ENCODE measurements around the gene ABI1.
"Not testable (repeated sequence)": the region's sequence is repeated elsewhere in the genome, so short reads cannot be mapped to it uniquely, and the experiment has no call there.

ABI1 gene

GRCh38 chr10:26860443-26861204, at the start of gene ABI1:
ABI1 (minus strand) TSS chr10:26860958; CDS start chr10:26860863, 95 bp downstream.
- peak; percentile 96 to 97 (median 97) for DNase-seq (ENCODE audit: low read depth in 3 of 3)

- DNase-seq (ENCODE audit: low read depth in 3 of 3): no peak
These were observed 49.0 kb upstream of the ABI1 start for GRCh38 chr10:26909753-26910152.

- not testable (repeated sequence) for DNase-seq (ENCODE audit: low read depth in 3 of 3)
These were observed 44.6 kb upstream of the ABI1 start for GRCh38 chr10:26905253-26905781.

GRCh38 chr10:26903431-26904217, 42.9 kb upstream of the ABI1 start:
- DNase-seq (ENCODE audit: low read depth in 3 of 3): no peak

GRCh38 chr10:26892306-26892923, 31.7 kb upstream of the ABI1 start:
- DNase-seq (ENCODE audit: low read depth in 3 of 3): not testable (repeated sequence)

GRCh38 chr10:26890956-26891355, 30.2 kb upstream of the ABI1 start:
- DNase-seq (ENCODE audit: low read depth in 3 of 3): peak; percentile 10 to 38 (median 29)

GRCh38 chr10:26887611-26888215, 27.0 kb upstream of the ABI1 start:
- no peak for DNase-seq (ENCODE audit: low read depth in 3 of 3)

- DNase-seq (ENCODE audit: low read depth in 3 of 3): no peak
These were observed 21.0 kb upstream of the ABI1 start for GRCh38 chr10:26881600-26882331.

GRCh38 chr10:26879744-26880143, 19.0 kb upstream of the ABI1 start:
- no peak for DNase-seq (ENCODE audit: low read depth in 3 of 3)

GRCh38 chr10:26870766-26871165, 10.0 kb upstream of the ABI1 start:
- DNase-seq (ENCODE audit: low read depth in 3 of 3): no peak

GRCh38 chr10:26869528-26869927, 8.8 kb upstream of the ABI1 start:
- peak in 1 of 3 donors; percentile 2 for DNase-seq (ENCODE audit: low read depth in 3 of 3)

GRCh38 chr10:26863351-26864076, 2.8 kb upstream of the ABI1 start:
- no peak for DNase-seq (ENCODE audit: low read depth in 3 of 3)

GRCh38 chr10:26861205-26861998, 644 bp upstream of the ABI1 start:
- DNase-seq (ENCODE audit: low read depth in 3 of 3): no peak

GRCh38 chr10:26860102-26860442, 686 bp downstream of the ABI1 start:
- peak in 2 of 3 donors; percentile 19 to 33 for DNase-seq (ENCODE audit: low read depth in 3 of 3)

- no peak for DNase-seq (ENCODE audit: low read depth in 3 of 3)
These were observed 1.3 kb downstream of the ABI1 start for GRCh38 chr10:26859241-26860101.

- DNase-seq (ENCODE audit: low read depth in 3 of 3): no peak
These were observed 2.1 kb downstream of the ABI1 start for GRCh38 chr10:26858707-26859034.

- DNase-seq (ENCODE audit: low read depth in 3 of 3): no peak
These were observed 2.6 kb downstream of the ABI1 start for GRCh38 chr10:26857991-26858706.

- DNase-seq (ENCODE audit: low read depth in 3 of 3): not testable (repeated sequence)
These were observed 3.2 kb downstream of the ABI1 start for GRCh38 chr10:26857553-26857952.

Data from stimulated activated CD4-positive, alpha-beta T cell treated with anti-CD3 and anti-CD28 coated beads, TNF-alpha, amount 100 ng/mL, for 48 hours (primary cell).